Kidney epithelial cell (primary cell): ENCODE data around the gene PXDN. TPM values are rescaled to one million over a fixed set of nuclear protein-coding genes. Genes with fewer than 3 reads are reported as not detected.

ENCODE experiments used
- DNase-seq: peaks from one replicate; pipeline ENCODE4 v3.0.0-alpha.2; 2010; ENCODE audit warnings: low read depth
- H3K27me3 ChIP-seq: 2 replicates; pipeline ENCODE4 v1.6.0; 2011; ENCODE audit warnings: low read length; ENCODE audit not compliant: control insufficient read depth, insufficient read depth
- H3K36me3 ChIP-seq: 2 replicates; pipeline ENCODE4 v1.5.1; 2011; ENCODE audit warnings: low read length; ENCODE audit not compliant: control insufficient read depth, insufficient read depth
- H3K4me3 ChIP-seq: 2 replicates; pipeline ENCODE4 v1.5.1; 2011; ENCODE audit warnings: low read depth, mild to moderate bottlenecking, control low read depth, low read length
- CTCF ChIP-seq: IDR thresholded peaks from 2 replicates; pipeline ENCODE4 v1.5.1; 2011; ENCODE audit warnings: mild to moderate bottlenecking, moderate library complexity, low read length, control low read depth, inconsistent platforms; ENCODE audit not compliant: insufficient read depth, poor library complexity, severe bottlenecking
- total RNA-seq: library from RNA; depleted of rRNA; stranded (reverse); fragments of >200 nt; gene quantifications from 2 replicates; pipeline ENCODE4 v1.2.3, GENCODE V29; 2015

The PXDN gene
- total RNA-seq, 1 donor from 2014 or later: 287 TPM

GRCh38 chr2:1635823-1636222 is 108.5 kb downstream of the PXDN start:
- Histone ChIP-seq H3K36me3 (peaks cover 2% of the 10 kb centered on the region), H3K4me3 (no peak overlapping the region), H3K27me3 (no peaks in the 10 kb centered on the region)
- DNase-seq: no peak
- TF ChIP-seq CTCF: no peak

- DNase-seq: no peak
- TF ChIP-seq CTCF: no peak
- H3K4me3 ChIP-seq: no peak overlapping the region
- no peaks in the 10 kb centered on the region for H3K27me3 ChIP-seq
- H3K36me3 ChIP-seq: peaks cover 2% of the 10 kb centered on the region
Measured at GRCh38 chr2:1634681-1635341, 109.5 kb downstream of the PXDN start.

- DNase-seq: no peak
- Histone ChIP-seq H3K4me3 (no peak overlapping the region), H3K36me3 (peaks cover 2% of the 10 kb centered on the region), H3K27me3 (no peaks in the 10 kb centered on the region)
- TF ChIP-seq CTCF: no peak
Measured at GRCh38 chr2:1633936-1634587, 110.3 kb downstream of the PXDN start.

GRCh38 chr2:1633092-1633671 is 111.1 kb downstream of the PXDN start:
- TF ChIP-seq CTCF: no peak
- no peak for DNase-seq

GRCh38 chr2:1632510-1632909 is 111.8 kb downstream of the PXDN start:
- Histone ChIP-seq H3K4me3 (no peak overlapping the region), H3K36me3 (peaks cover 1% of the 10 kb centered on the region), H3K27me3 (no peaks in the 10 kb centered on the region)
- TF ChIP-seq CTCF: no peak
- no peak for DNase-seq

More at GRCh38 chr2:1633092-1633671, 111.1 kb downstream of the PXDN start:
- H3K4me3 ChIP-seq: no peak overlapping the region
- peaks cover 1% of the 10 kb centered on the region for H3K36me3 ChIP-seq
- H3K27me3 ChIP-seq: no peaks in the 10 kb centered on the region
